H9 (cell line): ENCODE measurements around the gene RSU1. TPM values are rescaled to one million over a fixed set of nuclear protein-coding genes. Genes with fewer than 3 reads are reported as not detected.

Experiments used
- DNase-seq: peaks from one replicate; pipeline ENCODE4 v3.0.0-alpha.2; 2017
- H2AFZ ChIP-seq: one replicate; pipeline ENCODE4 v1.6.1; 2013; ENCODE audit warnings: mild to moderate bottlenecking, low read length, control low read depth, moderate library complexity
- H2AK5ac ChIP-seq: 2 replicates; pipeline ENCODE4 v1.6.1; 2013; ENCODE audit warnings: low read length, control low read depth, mixed read lengths; ENCODE audit not compliant: insufficient read length
- H2BK120ac ChIP-seq: one replicate; pipeline ENCODE4 v1.6.1; 2013; ENCODE audit warnings: low read depth, mild to moderate bottlenecking, low read length, control low read depth, inconsistent platforms; ENCODE audit not compliant: poor library complexity, severe bottlenecking
- H2BK12ac ChIP-seq: 2 replicates; pipeline ENCODE4 v1.6.1; 2013; ENCODE audit warnings: low read length, control low read depth, mixed read lengths, low read depth; ENCODE audit not compliant: insufficient read length
- H2BK15ac ChIP-seq: 2 replicates; pipeline ENCODE4 v1.6.1; 2013; ENCODE audit warnings: low read depth, low read length, control low read depth
- H2BK20ac ChIP-seq: one replicate; pipeline ENCODE4 v1.6.1; 2013; ENCODE audit warnings: low read depth, mild to moderate bottlenecking, low read length, control low read depth, inconsistent platforms; ENCODE audit not compliant: poor library complexity, severe bottlenecking
- H2BK5ac ChIP-seq: 2 replicates; pipeline ENCODE4 v1.6.1; 2013; ENCODE audit warnings: low read length, control low read depth, mixed read lengths; ENCODE audit not compliant: insufficient read length
- H3K14ac ChIP-seq: 2 replicates; pipeline ENCODE4 v1.6.1; 2013; ENCODE audit warnings: low read length, control low read depth; ENCODE audit not compliant: insufficient read depth
- H3K18ac ChIP-seq: 2 replicates; pipeline ENCODE4 v1.6.1; 2013; ENCODE audit warnings: low read depth, mild to moderate bottlenecking, mixed read lengths, low read length, control low read depth; ENCODE audit not compliant: insufficient read length
- H3K23ac ChIP-seq: 2 replicates; pipeline ENCODE4 v1.6.1; 2013; ENCODE audit warnings: low read length, control low read depth, mixed read lengths, low read depth; ENCODE audit not compliant: insufficient read length
- H3K23me2 ChIP-seq: 2 replicates; pipeline ENCODE4 v1.6.1; 2013; ENCODE audit warnings: low read depth, mild to moderate bottlenecking, mixed read lengths, low read length, control low read depth; ENCODE audit not compliant: insufficient read length, poor library complexity, severe bottlenecking
- H3K27ac ChIP-seq: 2 replicates; pipeline ENCODE4 v1.5.1; 2013; ENCODE audit warnings: low read length, control low read depth, mixed read lengths, low read depth; ENCODE audit not compliant: insufficient read length
- H3K27me3 ChIP-seq: 2 replicates; pipeline ENCODE4 v1.6.1; 2013; ENCODE audit warnings: low read length, control low read depth, inconsistent platforms; ENCODE audit not compliant: insufficient read depth
- H3K4ac ChIP-seq: 2 replicates; pipeline ENCODE4 v1.6.1; 2013; ENCODE audit warnings: low read depth, mild to moderate bottlenecking, control low read depth, inconsistent platforms, low read length, moderate library complexity
- H3K4me1 ChIP-seq: 2 replicates; pipeline ENCODE4 v1.6.1; 2013; ENCODE audit warnings: low read length, control low read depth, inconsistent platforms; ENCODE audit not compliant: insufficient read depth
- H3K4me2 ChIP-seq: 2 replicates; pipeline ENCODE4 v1.6.1; 2013; ENCODE audit warnings: low read length, control low read depth, mixed read lengths; ENCODE audit not compliant: insufficient read length, insufficient read depth
- H3K56ac ChIP-seq: 2 replicates; pipeline ENCODE4 v1.6.1; 2013; ENCODE audit warnings: low read depth, mild to moderate bottlenecking, mixed read lengths, low read length, control low read depth; ENCODE audit not compliant: insufficient read length
- H3K79me1 ChIP-seq: 2 replicates; pipeline ENCODE4 v1.6.1; 2013; ENCODE audit warnings: low read depth, mild to moderate bottlenecking, moderate library complexity, low read length, control low read depth, inconsistent platforms; ENCODE audit not compliant: insufficient read depth, poor library complexity, severe bottlenecking
- H3K79me2 ChIP-seq: 2 replicates; pipeline ENCODE4 v1.6.1; 2013; ENCODE audit warnings: low read length, control low read depth, inconsistent platforms; ENCODE audit not compliant: insufficient read depth
- H3K9ac ChIP-seq: 2 replicates; pipeline ENCODE4 v1.6.1; 2013; ENCODE audit warnings: low read length, control low read depth, mixed read lengths; ENCODE audit not compliant: insufficient read length; ENCODE audit errors: extremely low read depth
- H3K9me3 ChIP-seq: one replicate; pipeline ENCODE4 v1.6.1; 2013; ENCODE audit warnings: low read depth, low read length, inconsistent platforms; ENCODE audit not compliant: control insufficient read depth
- H3T11ph ChIP-seq: one replicate; pipeline ENCODE4 v1.6.1; 2013; ENCODE audit warnings: mild to moderate bottlenecking, low read length, control low read depth, inconsistent platforms
- H4K20me1 ChIP-seq: one replicate; pipeline ENCODE4 v1.6.1; 2013; ENCODE audit not compliant: control insufficient read depth, insufficient read length, insufficient read depth
- H4K5ac ChIP-seq: 2 replicates; pipeline ENCODE4 v1.6.1; 2013; ENCODE audit warnings: low read depth, mild to moderate bottlenecking, mixed read lengths, low read length, control low read depth; ENCODE audit not compliant: insufficient read length
- H4K8ac ChIP-seq: replicated peaks from 2 replicates; pipeline ENCODE4 v1.6.1; 2013; ENCODE audit warnings: low read length, control low read depth, mixed read lengths, low read depth; ENCODE audit not compliant: insufficient read length
- H4K91ac ChIP-seq: 2 replicates; pipeline ENCODE4 v1.6.1; 2013; ENCODE audit warnings: low read depth, mild to moderate bottlenecking, moderate library complexity, mixed read lengths, low read length, control low read depth; ENCODE audit not compliant: insufficient read length
- H3K27ac Mint-ChIP-seq, 3 experiments: 2 replicates in 2 of 3; 3 replicates in 1 of 3; pipeline ENCODE4 v1.8.0; 2020 to 2021; ENCODE audit warnings: mixed read lengths in 3 of 3, mild to moderate bottlenecking in 1 of 3, moderate library complexity in 1 of 3
- H3K27me3 Mint-ChIP-seq: 2 replicates; pipeline ENCODE4 v1.8.0; 2021; ENCODE audit warnings: low read depth, mild to moderate bottlenecking, moderate library complexity, mixed read lengths
- H3K36me3 Mint-ChIP-seq, 3 experiments: 2 replicates in 2 of 3; 3 replicates in 1 of 3; pipeline ENCODE4 v1.8.0; 2020 to 2021; ENCODE audit warnings: low read depth in 3 of 3, mixed read lengths in 3 of 3; ENCODE audit not compliant: insufficient read depth in 1 of 3
- H3K4me1 Mint-ChIP-seq, 2 experiments: 2 replicates each; pipeline ENCODE4 v1.8.0; 2020; ENCODE audit warnings: mixed read lengths in 2 of 2
- H3K4me3 Mint-ChIP-seq, 2 experiments: 2 replicates in 1 of 2; 3 replicates in 1 of 2; pipeline ENCODE4 v1.8.0; 2020 to 2021; ENCODE audit warnings: mild to moderate bottlenecking in 2 of 2, mixed read lengths in 2 of 2, moderate library complexity in 1 of 2
- H3K9me3 Mint-ChIP-seq, 2 experiments: 2 replicates in 1 of 2; 3 replicates in 1 of 2; pipeline ENCODE4 v1.8.0; 2020; ENCODE audit warnings: mild to moderate bottlenecking in 2 of 2, mixed read lengths in 2 of 2, moderate library complexity in 1 of 2
- CTCF ChIP-seq: fragments of 200-600 bp; sonication (generic); conservative IDR thresholded peaks from 3 replicates; pipeline ENCODE4 v1.8.0; 2021; ENCODE audit warnings: antibody characterized with exemption, mild to moderate bottlenecking
- WGBS: extraction: QIAGEN DNeasy Blood & Tissue Kit; methylation state at CpG from one replicate; pipeline ENCODE4 v1.1.7; 2013; ENCODE audit warnings: missing lambda C conversion rate, low lambda C conversion rate, mixed read lengths; ENCODE audit not compliant: insufficient read length; ENCODE audit errors: extremely low coverage; 5-methylcytosine and 5-hydroxymethylcytosine counted together
- total RNA-seq: library from RNA; stranded (reverse); gene quantifications from 2 replicates; pipeline ENCODE4 v1.2.1, GENCODE V29; 2021

Gene RSU1
- total RNA-seq, 1 experiment from 2014 or later: 59.4 TPM

DNA sequence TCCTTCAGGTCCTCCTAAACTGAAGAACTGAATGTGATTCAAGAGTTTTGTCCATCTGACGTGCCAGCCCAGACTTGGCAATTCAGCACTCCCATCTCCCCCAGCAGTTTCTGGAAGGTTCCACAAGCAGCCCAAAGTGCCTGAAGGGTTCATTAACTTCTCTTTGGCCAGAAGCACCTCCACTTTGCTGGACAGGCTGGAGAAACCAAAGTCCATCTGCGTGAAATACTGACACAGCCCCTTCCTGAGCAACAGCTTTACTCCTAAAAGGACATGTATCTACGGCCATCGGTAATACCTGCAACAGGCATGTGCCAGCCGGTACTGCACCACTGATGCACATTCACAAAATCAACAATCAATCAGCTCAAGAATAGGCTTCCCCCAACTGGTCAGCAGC lies 48.5 kb downstream of the RSU1 start:
- no peak for TF ChIP-seq CTCF
- WGBS: no CpG with 5 or more reads among the region's 5 CpGs
- no peak overlapping the region for H2BK20ac ChIP-seq
- no peak overlapping the region for H2BK5ac ChIP-seq
- no peak overlapping the region for H3K9ac ChIP-seq
- no peaks in the 10 kb centered on the region for H3K79me2 ChIP-seq
- peak overlapping the region in 1 of 3 experiments; percentile 51; a peak in 1 of 7 replicates for H3K27ac Mint-ChIP-seq
- no peak overlapping the region for H2BK120ac ChIP-seq
- no peak overlapping the region for H4K8ac ChIP-seq
- H3K4me1 ChIP-seq: no peaks in the 10 kb centered on the region
- H3K79me1 ChIP-seq: peaks cover 2% of the 10 kb centered on the region
- H3K23me2 ChIP-seq: no peaks in the 10 kb centered on the region
- no peak overlapping the region for H3K18ac ChIP-seq
- H3K14ac ChIP-seq: no peak overlapping the region
- no peaks in the 10 kb centered on the region for H4K20me1 ChIP-seq
- no peak overlapping the region for H3K23ac ChIP-seq
- H4K5ac ChIP-seq: no peak overlapping the region
- H2AFZ ChIP-seq: no peak overlapping the region
- H3K27me3 Mint-ChIP-seq: no peaks in the 10 kb centered on the region
- no peak overlapping the region for H2BK15ac ChIP-seq
- H2BK12ac ChIP-seq: no peak overlapping the region
- H3K36me3 Mint-ChIP-seq: no peaks in the 10 kb centered on the region; a peak in 2 of 7 replicates
- H3K9me3 Mint-ChIP-seq: no peaks in the 10 kb centered on the region
- H3T11ph ChIP-seq: no peak overlapping the region
- H3K27me3 ChIP-seq: no peaks in the 10 kb centered on the region
- no peak overlapping the region for H2AK5ac ChIP-seq
- H3K56ac ChIP-seq: no peak overlapping the region
- H3K27ac ChIP-seq: no peak overlapping the region
- H3K9me3 ChIP-seq: no peaks in the 10 kb centered on the region
- no peak overlapping the region for H3K4ac ChIP-seq
- H3K4me2 ChIP-seq: no peak overlapping the region
- no peak overlapping the region for H3K4me3 Mint-ChIP-seq
- no peak for DNase-seq
- no peak overlapping the region for H4K91ac ChIP-seq
- H3K4me1 Mint-ChIP-seq: peaks cover 0 to 4% of the 10 kb centered on the region in 2 experiments; a peak in 2 of 4 replicates
